Measurements from ENCODE around the gene ZNF749.
"Not testable (repeated sequence)": the region's sequence is repeated elsewhere in the genome, so short reads cannot be mapped to it uniquely, and the experiment has no call there.

The ZNF749 gene

DNA sequence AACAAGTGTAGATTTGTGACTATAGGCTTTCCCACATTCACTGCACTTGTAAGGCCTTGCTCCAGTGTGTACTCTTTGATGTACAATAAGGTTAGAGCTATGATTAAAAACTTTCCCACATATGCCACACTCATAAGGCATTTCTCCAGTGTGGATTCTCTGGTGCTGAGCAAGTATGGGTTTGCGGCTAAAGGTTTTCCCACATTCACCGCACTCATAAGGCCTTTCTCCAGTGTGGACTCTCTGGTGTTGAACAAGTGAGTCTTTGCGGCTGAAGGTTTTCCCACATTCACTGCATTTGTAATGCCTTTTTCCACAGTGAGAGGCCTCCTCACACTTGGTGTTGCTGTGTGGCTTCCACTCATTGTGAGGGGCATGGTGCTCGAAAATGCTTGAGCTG lies 38.5 kb downstream of the ZNF749 start:
- no peak for DNase-seq

DNA sequence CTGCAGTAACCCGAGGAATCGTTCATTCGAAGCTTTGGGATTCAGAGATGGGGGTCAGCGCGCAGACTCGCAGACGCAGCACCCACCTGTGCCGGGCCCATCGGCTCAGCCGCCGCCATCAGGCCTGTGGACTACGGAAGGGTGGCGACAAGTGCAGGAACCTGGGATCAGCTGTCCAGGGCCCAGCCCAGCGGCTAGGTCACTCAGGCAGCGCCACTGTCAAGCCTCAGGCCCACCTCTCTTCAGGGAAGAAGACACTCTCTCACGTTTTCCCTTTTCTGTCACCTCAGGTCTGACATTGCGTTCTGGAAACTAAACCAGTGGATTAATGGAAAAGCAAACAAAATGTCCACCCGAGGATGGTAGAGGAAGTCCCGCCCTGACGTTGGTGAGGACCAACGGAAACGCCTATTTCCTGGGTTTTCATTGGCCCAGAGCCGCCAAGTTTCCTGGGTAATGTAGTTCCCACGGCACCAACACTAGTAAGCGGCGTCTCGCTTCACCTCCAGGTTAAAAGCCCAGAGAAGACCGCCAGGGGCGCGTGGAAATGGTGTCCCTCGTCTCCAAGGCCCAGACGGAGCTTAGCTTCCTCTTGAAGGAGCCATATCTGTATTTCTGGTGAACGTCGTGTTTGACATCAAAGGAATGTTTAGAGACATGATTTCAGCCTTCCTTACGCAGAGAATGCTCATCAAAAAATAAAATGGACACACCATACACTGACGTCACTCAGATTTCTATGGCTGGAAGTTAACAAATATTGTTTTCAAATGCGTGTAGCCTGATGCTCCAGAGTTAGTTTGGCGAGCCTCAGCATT lies 42.3 kb downstream of the ZNF749 start, which contains the start of gene ZNF772:
Gene ZNF772, minus strand, starts transcription at position 376 of the 818 bp plus-strand sequence. Its CDS starts 257 bp downstream, at position 119.
- peak; percentile 97 for DNase-seq

DNA sequence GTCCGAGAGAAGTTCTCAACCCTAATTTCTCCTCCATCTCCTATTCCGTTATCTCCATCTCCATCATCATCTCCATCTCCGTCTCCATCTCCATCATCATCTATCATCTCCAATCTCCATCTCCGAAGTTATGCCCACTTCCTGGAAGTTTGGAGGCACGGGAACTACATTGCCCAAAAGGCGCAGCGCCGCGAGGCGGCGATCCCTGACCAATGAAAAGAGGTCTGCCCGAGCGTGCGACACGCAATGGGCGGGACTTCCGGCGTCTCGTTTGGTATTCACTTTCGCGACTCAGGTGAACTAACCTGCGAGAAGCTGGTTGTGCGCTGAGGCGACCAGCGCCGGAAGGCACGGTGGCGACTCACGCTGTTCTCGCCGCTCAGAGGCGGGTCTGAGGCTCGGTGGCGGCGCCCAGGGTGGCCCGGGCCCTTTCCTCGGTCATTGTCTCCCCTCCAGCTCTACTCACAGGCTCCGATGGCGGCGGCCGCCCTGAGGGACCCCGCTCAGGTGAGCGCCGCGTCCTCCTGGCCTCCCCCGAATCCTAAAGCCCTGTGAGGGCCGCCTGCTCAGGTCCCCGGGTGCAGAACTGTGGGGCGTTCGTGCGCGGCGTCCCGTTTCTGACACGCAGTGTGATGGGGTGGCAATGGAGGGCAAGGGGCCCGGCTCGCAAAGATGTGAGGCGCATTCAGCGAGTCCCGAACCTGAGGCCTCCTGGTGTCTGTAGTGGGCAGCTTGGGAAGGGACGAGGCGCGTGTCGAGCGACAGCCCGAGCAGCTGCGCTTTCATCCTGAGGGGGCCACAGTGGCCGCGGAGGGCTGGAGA lies 52.6 kb downstream of the ZNF749 start, which contains the start of gene ZNF419:
Gene ZNF419, plus strand, starts transcription at position 274 of the 822 bp plus-strand sequence. Its CDS starts 201 bp downstream, at position 475.
- DNase-seq = peak; percentile 93

DNA sequence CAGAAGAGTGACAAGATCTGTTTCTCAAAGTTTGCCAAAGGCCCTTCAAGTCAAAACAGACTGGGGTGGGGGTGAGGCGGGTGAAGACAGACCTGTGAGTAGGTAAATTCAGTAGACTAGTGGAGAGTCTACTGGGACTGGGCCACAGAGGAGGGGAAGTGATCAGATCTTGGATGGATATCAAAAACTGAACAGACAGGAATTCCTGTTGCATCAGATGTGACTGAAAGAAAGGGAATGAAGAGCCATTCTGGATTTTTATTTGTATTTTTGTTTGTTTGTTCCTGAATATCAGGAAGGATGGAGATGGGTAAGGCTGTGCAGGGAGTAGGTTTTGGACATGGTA lies 53.1 kb downstream of the ZNF749 start:
- DNase-seq = not testable (repeated sequence)
